ENCODE data around the gene FBXW2.
"Not testable (repeated sequence)": the region's sequence is repeated elsewhere in the genome, so short reads cannot be mapped to it uniquely, and the experiment has no call there.

Gene FBXW2

DNA sequence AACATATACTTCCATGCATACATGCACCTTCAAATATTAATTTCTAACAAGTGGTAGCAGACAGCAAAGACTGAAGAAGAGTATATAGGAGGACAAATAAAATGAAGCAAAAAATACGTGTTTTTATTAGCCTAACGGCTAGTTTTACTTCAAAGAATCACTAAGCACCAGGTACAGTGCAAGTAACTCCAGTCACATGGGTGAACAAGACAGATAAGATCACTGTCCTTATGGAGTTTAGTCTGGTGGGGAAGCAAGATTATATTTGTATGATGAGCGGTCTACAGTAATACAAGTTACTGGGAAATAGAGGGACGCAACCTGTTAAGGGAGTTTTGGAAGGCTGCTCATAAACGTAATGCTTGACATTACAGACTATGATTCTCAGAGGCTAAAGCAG lies 16.0 kb downstream of the FBXW2 start:
- DNase-seq, result no peak

DNA sequence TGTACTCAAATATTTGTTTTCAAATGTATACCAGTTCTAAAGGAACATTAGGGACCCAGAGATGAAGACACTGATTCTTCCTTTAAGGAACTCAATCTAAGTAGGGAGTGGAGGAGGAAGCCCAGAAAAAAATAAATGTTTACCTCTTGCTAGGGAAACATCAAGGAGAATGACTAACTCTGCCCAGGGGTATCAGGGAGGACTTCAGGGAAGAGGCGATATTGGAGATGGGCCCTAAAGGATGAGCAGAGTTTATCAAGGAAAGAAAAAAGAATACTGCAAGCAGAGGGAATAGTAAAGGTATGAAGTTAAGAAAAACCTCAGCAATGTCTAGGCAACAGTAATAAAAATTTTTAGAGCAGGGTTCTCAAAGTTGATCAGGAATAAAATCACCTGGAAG lies 16.4 kb downstream of the FBXW2 start:
- no peak for DNase-seq

DNA sequence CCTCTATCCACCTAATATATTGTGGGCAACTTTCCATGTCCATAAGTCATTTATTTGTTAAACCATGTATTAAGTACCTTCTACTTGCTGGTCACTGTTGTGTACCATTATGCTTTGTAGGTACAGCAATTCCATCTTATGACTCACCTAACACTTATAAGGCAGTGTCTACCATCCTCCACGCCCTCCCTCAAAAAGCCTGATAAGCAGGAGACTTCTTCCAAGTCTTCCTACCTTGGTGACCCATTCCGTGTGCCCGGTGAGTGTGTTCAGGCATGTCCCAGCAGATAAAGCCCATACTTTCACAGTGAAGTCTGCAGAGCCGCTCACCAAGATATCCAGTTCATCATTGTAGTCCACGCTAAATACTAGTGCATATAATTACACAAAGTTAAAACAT lies 17.4 kb downstream of the FBXW2 start:
- no peak for DNase-seq

DNA sequence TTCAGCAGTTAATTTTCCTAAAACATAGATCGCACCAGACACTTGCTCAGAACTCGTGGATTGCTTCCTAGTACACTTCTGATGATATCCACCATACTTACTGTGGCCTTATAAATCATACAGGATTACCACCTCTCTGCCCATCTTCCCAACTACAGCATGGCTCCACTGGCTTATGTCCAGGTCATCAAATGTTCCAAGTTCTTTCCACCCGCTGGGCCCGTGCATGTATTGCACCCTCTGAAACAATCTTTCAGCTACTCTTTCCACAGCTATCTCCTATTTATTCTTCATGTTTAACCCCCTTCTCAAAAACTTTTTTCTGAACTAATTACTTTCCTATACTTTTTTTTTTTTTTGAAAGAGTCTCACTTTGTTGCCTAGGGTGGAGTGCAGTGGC lies 18.5 kb downstream of the FBXW2 start:
- DNase-seq, result no peak

DNA sequence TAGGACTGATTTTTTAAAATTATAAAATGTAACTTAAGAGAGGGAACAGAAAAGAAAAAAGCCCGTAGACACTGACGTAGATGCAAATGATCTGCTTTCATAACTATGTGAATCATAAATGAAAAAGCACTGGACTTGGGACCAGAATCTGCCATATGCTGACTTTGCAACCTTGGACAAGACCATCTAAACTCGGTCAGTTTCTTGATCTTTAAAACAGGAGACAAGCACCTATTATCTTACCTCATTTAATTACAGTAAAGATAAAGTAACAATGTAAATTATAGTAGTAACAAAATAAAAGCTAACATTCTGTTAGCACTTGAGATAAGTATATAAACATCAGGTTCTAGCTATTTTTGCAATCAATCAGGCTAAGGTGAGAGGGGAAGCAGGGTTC lies 20.0 kb downstream of the FBXW2 start:
- no peak for DNase-seq

DNA sequence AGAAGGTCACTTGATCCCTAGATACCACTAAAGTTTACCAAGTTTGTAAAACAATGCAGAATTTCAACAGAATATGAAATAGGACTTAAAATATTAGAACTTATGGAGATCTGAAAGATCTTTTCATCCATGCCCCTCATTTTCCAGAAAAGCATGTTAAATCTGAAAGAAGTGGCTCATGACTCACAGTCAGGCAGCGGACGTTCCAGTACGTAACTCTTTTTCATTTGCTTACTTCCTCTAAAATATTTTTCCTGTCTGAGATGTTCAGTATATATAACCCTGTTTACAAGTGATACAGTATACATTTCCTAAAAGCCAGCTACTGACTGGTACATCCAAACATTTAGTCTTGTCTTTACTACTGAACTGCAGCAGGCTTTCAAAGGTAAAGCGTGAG lies 22.3 kb downstream of the FBXW2 start:
- DNase-seq, result no peak

DNA sequence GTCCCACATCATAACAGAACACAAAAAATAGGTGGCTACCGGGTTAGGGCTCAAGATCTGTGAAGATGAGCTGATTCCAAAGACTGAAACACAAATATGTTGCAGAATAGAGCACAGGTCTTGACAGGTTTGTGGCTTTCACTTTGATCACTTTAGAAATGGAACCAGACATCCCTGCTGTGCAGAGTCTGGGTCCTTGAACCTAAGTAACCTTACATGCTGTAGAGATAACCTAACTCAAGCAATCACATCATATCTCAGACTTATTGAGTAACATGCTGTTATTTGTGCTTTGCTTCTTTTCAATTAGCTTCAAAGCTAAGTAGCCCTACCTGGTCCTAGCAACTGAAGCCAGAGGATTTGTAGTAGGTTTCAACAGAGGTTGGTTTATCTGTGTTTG lies 24.3 kb downstream of the FBXW2 start:
- no peak for DNase-seq

DNA sequence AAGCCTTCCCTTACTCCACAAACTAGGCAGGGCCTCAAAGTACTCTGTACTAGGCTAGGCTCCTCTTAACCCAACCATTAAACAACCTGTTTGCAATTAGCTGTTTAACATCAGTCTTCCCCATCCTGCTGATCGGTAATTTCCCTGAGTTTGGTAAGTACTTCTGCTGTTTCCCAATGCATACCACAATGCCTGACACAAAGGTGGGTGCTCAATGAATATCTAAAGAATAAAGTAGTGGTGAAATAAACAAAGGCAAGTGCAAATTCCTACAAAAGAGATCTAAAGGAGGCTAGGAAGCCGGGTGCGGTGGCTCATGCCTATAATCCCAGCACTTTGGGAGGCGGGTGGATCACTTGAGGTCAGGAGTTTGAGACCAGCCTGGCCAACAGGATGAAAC lies 25.0 kb downstream of the FBXW2 start:
- DNase-seq, result no peak

DNA sequence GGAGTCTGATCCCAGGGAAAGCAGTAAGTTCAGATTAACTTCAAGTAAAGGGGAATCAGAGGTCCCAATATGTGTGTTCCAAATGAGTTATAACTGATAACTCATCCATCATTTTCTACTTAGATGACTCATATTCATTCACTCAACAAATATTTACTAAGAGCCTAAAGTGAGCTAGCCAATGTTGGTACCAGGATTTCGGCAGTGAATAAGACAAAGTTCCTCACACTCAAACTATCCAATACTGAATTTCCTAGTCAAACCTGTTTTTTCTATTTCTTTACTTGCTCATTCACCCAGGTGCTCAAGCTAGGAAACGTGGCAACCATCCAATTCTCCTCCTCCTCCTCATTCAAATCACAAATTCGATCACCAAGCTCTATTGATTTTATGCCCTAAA lies 25.8 kb downstream of the FBXW2 start:
- no peak for DNase-seq

DNA sequence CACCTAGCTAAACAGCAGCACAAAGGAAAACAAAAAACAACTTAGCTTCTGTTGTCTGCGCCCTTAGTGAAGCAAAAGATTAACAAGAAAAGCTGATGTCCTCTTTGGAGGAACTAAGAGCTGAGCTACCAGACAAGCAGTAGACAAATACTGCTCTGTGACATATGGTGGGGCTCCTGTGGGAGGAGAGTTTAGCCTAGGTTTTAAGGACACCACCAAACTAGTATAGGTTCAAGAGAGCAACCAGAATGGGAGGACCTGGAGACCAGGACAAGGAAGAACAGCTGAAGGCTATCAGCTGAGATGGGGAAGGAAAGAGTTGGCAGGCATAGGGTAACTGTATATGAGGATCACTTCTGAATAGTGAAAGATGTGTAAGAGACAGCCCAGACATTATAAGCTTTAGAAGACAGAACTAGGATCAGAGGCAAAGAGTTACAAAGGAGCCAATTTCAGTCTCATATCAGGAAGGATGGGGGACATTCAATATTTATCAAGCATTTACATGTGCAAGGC lies 27.2 kb downstream of the FBXW2 start:
- no peak for DNase-seq

DNA sequence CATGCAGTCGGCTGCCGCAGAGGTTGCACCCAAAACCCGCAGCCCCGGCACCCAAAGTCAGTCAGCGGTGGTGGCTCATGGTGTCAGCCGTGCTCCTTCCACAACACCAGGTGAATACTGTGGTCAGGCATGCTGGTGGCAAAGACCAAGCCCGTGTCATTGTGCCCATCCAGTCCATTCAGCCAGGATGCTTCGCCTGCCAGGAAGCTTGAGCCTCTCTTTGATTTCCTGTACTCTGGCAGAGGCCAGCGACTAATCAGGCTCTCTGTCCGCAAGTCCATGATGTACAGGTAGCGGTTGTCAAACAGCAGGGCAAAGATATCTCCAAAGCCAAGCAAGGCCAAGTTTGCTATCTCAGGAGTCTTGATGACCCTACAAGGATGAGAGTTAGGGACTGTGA lies 28.7 kb downstream of the FBXW2 start:
- DNase-seq, result no peak

DNA sequence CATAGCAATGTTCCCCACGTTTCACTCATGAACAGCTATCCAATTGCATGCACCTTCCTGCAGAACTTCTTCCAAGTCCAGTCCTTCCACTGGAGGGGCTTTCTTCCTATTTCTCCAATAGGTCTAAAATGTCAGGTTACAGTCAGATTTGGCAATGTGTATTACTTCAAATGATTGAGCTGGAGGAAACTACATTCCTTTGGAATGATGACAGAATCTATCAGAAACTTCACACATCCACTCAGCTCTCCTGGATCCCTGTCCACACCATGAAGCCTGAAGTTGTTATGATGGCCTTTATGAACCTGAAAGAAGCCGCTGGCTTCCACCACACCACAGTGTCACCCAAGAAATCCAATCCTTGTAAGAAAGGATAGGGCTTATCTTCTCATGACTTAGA lies 32.2 kb downstream of the FBXW2 start:
- no peak for DNase-seq

DNA sequence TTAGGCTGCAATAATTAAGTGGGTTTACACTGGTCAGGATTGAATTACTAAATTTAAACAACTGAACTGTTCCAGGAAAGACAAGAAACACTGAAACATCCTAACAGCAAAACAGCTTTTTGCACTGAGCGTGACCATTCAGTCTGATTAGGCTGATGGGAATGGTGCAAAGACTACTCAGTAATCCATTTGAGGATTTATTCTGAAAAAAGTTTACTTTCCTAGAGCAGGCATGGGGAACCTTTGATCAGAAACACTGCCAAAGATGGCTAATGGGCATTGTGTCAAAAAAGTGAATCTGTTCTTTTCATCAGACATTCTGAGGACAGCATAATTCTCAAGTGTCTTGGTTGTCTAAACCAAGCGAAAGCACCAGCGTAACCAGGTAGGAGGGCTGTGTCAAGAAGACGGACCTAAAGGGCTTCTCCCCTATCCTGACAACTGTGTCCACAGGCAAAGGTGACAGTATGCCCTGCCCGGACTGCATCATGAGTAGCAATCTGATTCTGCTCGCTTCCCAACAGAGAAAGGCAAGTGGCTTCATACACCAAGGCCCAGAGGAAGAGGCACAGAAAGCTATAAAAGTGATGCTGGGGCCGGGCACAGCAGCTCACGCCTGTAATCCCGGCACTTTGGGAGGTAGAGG lies 33.3 kb downstream of the FBXW2 start:
- DNase-seq, result no peak

DNA sequence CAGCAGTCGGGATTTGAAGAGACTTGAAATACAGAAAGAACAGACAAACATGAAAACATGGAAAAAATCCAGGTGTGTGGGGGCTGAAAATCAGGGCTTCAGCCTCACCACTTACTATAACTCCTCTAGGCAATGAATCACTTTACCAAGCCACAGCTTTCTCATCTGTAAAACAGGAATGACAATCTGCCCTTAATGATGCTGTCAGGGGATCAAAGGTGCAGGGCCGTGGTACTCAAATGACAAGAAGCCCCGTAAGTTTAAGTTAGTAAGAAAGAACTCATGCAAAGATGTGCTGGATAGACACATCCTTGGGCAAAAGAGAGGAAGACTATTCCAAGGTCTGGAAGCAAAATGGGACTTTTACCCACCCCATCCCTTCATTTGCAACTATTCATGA lies 34.7 kb downstream of the FBXW2 start:
- no peak for DNase-seq

DNA sequence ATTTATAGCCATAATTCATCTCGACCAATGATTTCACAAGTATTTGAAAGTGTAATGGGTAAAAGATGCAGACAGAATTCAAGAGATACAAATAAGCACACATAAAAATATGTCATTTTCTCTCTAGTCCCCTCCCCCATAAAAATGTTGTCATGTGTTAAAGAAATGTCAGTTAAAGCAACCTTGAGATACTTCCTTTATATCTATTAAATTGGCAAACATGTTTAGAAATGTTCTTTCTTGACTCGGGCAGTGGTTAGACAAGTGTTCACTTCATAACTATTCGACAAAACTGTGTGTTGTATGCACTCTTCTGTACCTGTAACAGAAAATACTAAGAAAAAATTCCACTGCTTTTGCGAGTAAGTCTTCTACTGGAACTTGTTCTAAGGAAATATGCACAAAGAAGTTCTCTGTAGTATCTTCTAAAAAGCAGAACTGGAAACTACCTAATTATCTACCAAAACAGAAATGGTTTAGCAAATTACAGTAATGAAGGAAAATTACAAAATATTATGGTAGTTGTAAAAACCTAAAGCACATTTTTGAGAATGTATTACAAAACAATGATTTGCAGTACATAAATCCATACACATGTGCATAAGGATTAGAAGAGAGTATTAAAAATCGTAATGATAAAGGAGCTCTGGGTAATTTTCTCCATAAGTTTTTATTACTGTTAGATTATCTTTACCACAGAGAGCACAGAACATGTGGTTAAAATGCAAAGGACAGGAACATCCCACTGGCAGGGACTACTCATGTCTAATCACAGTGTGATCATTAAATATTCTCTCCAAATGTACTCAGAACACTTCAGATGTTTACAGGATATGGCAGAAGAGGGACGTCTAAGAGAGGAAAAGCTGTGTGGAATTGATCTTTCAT lies 35.9 kb downstream of the FBXW2 start:
- DNase-seq, result no peak

DNA sequence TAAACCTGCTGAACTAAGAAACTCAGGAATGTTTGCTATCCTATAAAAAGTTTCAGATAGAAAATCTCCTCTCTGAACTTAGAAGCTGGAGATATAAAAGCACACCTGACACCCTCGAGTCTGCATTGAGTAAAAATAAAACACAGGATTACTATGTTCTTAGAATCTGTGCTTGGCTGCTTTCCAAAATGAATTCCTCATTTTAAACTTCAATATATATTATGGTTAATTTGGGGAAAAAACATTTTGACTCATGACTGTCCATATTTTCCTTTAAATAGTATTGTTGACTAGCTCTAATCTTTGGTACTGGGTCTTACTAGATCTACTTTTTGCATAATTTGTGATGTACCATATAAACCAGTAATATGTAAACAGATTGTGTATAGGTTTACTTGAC lies 36.7 kb downstream of the FBXW2 start:
- no peak for DNase-seq

DNA sequence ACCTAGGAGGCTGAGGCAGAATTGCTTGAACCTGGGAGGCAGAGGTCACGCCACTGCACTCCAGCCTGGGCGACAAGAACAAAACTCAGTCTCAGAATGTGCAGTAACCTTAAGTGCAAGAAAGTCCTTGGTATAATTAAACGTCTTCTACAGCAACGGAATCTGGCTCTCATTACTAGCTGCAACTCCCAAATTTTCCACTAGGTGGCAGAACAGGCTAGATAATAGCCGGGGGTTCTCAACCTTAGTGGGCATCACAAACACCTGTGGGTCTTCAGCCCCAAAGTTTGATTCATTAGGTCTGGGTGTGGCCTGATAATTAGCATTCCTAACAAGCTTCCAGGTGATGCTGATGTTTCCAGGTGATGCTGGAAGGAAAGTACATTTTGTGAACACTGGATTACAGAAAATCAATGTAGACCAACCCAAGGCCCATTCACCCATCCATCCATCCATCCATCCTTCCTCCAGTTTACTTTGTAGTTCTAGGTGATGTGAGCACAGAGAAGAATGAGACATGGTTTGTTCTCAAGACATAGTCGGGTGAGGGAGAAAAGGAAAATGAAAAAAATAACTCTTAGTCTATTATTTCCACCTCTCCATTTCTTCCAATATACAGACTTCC lies 37.3 kb downstream of the FBXW2 start:
- DNase-seq, result peak; percentile 57

DNA sequence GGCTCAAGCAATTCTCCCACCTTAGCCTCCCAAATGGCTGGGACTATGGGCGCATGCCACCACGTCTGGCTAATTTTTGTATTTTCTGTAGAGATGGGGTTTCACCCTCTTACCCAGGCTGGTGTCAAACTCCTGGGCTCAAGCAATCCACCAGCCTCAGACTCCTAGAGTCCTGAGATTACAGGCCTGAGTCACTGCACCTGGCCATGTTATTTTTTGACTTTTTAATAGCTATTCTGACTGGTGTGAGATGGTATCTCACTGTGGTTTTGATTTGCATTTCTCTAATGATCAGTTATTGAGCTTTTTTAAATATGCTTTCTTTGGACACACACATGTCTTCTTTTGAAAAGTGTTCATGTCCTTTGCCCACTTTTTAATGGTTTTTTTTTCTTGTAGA lies 38.2 kb downstream of the FBXW2 start:
- DNase-seq, result no peak

DNA sequence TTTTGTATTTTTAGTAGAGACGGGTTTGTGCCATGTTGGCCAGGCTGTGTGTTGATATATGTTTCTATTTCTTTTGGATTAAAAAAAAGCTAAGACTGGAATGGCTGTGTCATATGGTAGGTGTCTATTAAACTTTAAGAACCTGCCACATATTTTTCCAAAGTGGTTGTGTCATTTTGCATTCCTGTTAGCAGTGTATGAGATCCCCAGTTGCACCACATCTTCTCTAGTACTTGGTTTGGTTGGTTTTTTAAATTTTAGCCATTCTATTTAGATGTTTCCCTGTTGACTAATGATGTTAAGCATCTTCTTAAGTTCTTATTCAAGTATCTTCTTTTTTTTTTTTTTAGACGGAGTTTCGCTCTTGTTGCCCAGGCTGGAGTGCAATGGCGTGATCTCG lies 42.8 kb downstream of the FBXW2 start:
- DNase-seq, result no peak

DNA sequence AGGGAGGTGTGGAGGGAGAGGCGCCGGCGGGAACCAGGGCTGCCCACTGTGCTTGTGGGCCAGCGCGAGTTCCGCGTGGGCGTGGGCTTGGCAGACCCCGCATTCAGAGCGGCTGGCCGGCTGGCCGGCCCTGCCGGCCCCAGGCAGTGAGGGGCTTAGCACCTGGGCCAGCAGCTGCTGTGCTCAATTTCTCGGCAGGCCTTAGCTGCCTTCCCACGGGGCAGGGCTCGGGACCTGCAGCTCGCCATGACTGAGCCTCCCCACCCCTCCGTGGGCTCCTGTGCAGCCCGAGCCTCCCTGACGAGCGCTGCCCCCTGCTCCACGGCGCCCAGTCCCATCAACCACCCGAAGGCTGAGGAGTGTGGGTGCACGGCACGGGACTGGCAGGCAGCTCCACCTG lies 46.9 kb downstream of the FBXW2 start:
- DNase-seq, result not testable (repeated sequence)

DNA sequence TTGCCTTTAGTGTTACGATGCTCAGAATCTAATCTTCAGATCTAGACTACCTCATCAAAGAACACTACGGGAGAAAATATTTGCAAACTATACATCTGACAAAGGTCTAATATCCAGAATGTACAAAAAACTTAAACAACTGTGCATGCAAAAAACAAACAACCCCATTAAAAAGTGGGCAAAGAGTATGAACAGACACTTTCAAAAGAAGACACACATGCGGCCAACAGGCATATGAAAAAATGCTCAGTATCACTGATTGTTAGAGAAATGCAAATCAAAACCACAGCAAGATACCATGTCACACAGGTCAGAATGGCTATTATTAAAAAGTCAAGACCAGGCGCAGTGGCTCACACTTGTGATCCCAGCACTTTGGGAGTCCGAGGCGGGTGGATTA lies 47.9 kb downstream of the FBXW2 start:
- DNase-seq, result no peak

DNA sequence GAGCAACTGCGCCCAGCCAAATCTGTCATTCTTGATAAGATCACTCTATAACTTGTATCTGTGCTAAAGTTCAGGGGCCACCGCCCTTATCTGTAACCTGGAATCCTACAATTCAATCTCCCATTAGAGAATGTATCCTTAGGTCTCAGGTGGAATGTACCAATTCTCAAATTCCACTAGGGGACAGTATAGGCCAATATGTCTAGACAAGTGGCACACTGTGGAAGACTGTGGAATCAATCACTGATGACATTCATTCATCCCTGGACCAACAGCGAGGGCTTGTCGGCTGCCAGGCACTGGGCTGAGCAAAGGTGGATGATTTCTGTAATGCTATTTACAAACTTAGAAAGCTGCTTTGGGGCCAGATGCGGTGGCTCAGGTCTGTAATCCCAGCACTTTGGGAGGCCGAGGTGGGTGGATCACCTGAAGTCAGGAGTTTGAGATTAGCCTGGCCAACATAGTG lies 50.2 kb downstream of the FBXW2 start:
- no peak for DNase-seq

DNA sequence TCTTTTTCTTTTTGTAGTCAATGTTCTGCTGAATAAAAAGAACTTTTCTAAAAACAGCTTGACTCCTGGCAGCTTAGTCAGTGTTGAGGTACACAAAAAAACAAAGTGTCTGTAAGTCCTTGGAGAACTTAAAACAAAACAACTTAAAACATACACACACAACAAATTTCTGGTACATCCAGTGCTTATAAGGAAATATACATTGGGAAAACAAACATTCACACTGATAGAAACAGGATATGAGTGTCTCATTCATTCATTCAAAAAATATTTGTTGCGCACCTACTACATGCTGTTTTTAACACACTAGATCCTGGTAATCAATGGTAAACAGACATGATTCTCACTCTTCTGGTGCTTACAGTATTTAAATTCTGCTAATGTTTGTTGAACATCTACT lies 51.5 kb downstream of the FBXW2 start:
- no peak for DNase-seq

DNA sequence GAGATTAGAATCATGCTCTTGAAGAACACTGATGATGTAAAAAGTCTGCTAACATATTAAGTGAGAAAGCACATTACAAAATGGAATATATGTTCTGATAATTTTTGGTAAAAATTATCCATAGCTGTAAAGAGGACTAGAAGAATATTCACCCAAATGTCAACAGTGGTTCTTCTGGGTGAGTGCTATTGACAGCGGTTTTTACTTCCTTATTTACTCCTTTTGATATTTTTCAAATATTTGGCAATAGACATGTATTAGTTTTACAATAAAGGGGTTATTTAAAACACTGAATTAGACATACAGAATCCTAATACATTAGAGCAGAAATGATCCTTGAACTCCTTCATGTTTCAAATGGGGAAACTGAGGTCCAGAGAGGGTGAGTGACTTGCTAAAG lies 52.0 kb downstream of the FBXW2 start:
- DNase-seq, result no peak
